GM12878 (cell line): ENCODE measurements around the gene ZCCHC8. TPM values are rescaled to one million over a fixed set of nuclear protein-coding genes. Genes with fewer than 3 reads are reported as not detected.

Experiments used
- BHLHE40 ChIP-seq, 2 experiments: fragments of 450-650 bp in 1 of 2; IDR thresholded peaks; 2 replicates each; pipeline ENCODE4 v1.6.1; 2011 to 2017; ENCODE audit warnings: low read depth in 2 of 2, borderline replicate concordance in 1 of 2, improper control_type of control experiment in 1 of 2, low read length in 1 of 2, mild to moderate bottlenecking in 1 of 2
- CBX3 ChIP-seq: fragments of 200-600 bp; sonication (generic); IDR thresholded peaks from 2 replicates; pipeline ENCODE4 v1.6.1; 2016; ENCODE audit warnings: low read depth, borderline replicate concordance
- HDAC6 ChIP-seq: fragments of 200-600 bp; sonication (generic); IDR thresholded peaks from one replicate; pipeline ENCODE4 v1.8.0; 2017; ENCODE audit warnings: antibody characterized with exemption; ENCODE audit not compliant: unreplicated experiment
- NBN ChIP-seq: fragments of 450-650 bp; IDR thresholded peaks from 2 replicates; pipeline ENCODE4 v1.6.1; 2016
- PAX8 ChIP-seq: fragments of 450-650 bp; IDR thresholded peaks from 2 replicates; pipeline ENCODE4 v1.6.1; 2017; ENCODE audit warnings: mild to moderate bottlenecking, moderate library complexity
- SP1 ChIP-seq: IDR thresholded peaks from one replicate; pipeline ENCODE4 v1.6.1; 2011; ENCODE audit warnings: low read depth, low read length
- SREBF1 ChIP-seq: IDR thresholded peaks from 2 replicates; pipeline ENCODE4 v1.6.1; 2012; ENCODE audit warnings: mild to moderate bottlenecking, low read length
- YBX1 ChIP-seq: fragments of 450-650 bp; IDR thresholded peaks from 2 replicates; pipeline ENCODE4 v1.6.1; 2016; ENCODE audit warnings: antibody characterized with exemption
- polyA plus RNA-seq, 11 experiments: library from polyadenylated mRNA; depleted of rRNA in 4 of 11; unstranded in 6 of 11; stranded (reverse) in 5 of 11; fragments of >200 nt; fragmentation: Nextera tagmentation in 4 of 11; fragmentation: Illumina TruSeq in 1 of 11; extraction: Ambion mirVana in 4 of 11; extraction: Trizol in 1 of 11; gene quantifications; 1 replicate in 1 of 11; 2 replicates in 10 of 11; pipeline versions ENCODE4 v1.2.1 to v1.2.3, GENCODE V29; 2011 to 2016; ENCODE audit warnings: inconsistent platforms in 2 of 11, missing spikeins in 2 of 11, low read depth in 1 of 11
- total RNA-seq, 4 experiments: library from RNA; depleted of rRNA in 3 of 4; stranded (reverse); fragments of >200 nt in 3 of 4; fragmentation: Illumina TruSeq in 1 of 4; extraction: Trizol in 1 of 4; gene quantifications; 2 replicates each; pipeline versions ENCODE4 v1.2.1 to v1.2.3, GENCODE V29; 2013 to 2021
- TF ChIP-seq, protein P1 (sequence below): IDR thresholded peaks from 2 replicates; pipeline ENCODE4 v1.6.1; 2012; ENCODE audit warnings: improper control_type of control experiment, low read depth, low read length; ENCODE audit not compliant: insufficient replicate concordance

The ZCCHC8 gene
- total and polyA plus RNA-seq, 10 of the 15 experiments (the other 5 are each of a cell fraction or from before 2014, with no cell fraction given): 8.8 to 34.8 (median 21.7) TPM

DNA sequence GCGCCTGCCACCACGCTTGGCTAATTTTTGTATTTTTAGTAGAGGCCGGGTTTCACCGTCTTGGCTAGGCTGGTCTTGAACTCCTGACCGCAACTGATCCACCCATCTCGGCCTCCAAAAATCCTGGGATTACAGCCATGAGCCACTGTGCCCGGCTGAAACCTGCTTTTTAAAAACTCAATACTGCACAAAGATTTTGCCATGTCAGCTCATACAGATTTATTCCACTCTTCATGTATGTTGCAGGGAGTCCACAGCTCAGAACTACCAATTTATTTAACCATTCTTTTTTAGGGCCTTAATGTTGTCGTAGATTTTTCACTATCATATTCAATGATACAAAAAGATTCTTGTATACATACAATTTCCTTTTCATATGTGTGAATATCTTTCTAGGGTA lies 20.0 kb downstream of the ZCCHC8 start (continued):
- TF ChIP-seq BHLHE40 (IDR thresholded peaks at IDR 0.05; ENCODE audit: borderline replicate concordance in 1 of 2, low read depth in 2 of 2, low read length in 1 of 2) (no peak), YBX1 (no peak), NBN (no peak), PAX8 (no peak), SP1 (no peak), CBX3 (no peak), HDAC6 (no peak), SREBF1 (no peak)
- TF ChIP-seq, protein P1, sequence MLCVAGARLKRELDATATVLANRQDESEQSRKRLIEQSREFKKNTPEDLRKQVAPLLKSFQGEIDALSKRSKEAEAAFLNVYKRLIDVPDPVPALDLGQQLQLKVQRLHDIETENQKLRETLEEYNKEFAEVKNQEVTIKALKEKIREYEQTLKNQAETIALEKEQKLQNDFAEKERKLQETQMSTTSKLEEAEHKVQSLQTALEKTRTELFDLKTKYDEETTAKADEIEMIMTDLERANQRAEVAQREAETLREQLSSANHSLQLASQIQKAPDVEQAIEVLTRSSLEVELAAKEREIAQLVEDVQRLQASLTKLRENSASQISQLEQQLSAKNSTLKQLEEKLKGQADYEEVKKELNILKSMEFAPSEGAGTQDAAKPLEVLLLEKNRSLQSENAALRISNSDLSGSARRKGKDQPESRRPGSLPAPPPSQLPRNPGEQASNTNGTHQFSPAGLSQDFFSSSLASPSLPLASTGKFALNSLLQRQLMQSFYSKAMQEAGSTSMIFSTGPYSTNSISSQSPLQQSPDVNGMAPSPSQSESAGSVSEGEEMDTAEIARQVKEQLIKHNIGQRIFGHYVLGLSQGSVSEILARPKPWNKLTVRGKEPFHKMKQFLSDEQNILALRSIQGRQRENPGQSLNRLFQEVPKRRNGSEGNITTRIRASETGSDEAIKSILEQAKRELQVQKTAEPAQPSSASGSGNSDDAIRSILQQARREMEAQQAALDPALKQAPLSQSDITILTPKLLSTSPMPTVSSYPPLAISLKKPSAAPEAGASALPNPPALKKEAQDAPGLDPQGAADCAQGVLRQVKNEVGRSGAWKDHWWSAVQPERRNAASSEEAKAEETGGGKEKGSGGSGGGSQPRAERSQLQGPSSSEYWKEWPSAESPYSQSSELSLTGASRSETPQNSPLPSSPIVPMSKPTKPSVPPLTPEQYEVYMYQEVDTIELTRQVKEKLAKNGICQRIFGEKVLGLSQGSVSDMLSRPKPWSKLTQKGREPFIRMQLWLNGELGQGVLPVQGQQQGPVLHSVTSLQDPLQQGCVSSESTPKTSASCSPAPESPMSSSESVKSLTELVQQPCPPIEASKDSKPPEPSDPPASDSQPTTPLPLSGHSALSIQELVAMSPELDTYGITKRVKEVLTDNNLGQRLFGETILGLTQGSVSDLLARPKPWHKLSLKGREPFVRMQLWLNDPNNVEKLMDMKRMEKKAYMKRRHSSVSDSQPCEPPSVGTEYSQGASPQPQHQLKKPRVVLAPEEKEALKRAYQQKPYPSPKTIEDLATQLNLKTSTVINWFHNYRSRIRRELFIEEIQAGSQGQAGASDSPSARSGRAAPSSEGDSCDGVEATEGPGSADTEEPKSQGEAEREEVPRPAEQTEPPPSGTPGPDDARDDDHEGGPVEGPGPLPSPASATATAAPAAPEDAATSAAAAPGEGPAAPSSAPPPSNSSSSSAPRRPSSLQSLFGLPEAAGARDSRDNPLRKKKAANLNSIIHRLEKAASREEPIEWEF: no peak
- TF ChIP-seq, all 136 proteins: peak for 0
